Endothelial cell of umbilical vein (primary cell): ENCODE measurements around the gene CYTH1. TPM values are rescaled to one million over a fixed set of nuclear protein-coding genes. Genes with fewer than 3 reads are reported as not detected.

Source experiments
- BruUV-seq: library from RNA; stranded (reverse); fragments of 400-500 nt; replicated peaks from 2 replicates; lab custom pipeline; 2021; lab: Mats Ljungman, UMichigan
- CTCF ChIA-PET: fragments of 300-600, 350-600 bp; sonication (Branson Sonifier 250); formaldehyde crosslinking; loops from one replicate; lab custom pipeline; 2021; ENCODE audit warnings: antibody characterized with exemption, inconsistent platforms; lab: Charles Lee
- POLR2A ChIA-PET: fragments of 300-600, 350-600 bp; sonication (Branson Sonifier 250); formaldehyde crosslinking; loops from one replicate; lab custom pipeline; 2021; ENCODE audit warnings: antibody characterized with exemption, inconsistent platforms; lab: Charles Lee
- DNase-seq: peaks from one replicate; pipeline ENCODE4 v3.0.0-alpha.2; 2011; ENCODE audit warnings: low read depth, low spot score
- FAIRE-seq: peaks from 2 replicates; lab custom pipeline; 2011; peaks lifted over from hg19 to GRCh38; lab: Jason Lieb, UNC
- H2AFZ ChIP-seq: 2 replicates; pipeline ENCODE4 v1.6.0; 2012; ENCODE audit warnings: low read depth, low read length, control low read depth, inconsistent platforms
- H3K27ac ChIP-seq: 2 replicates; pipeline ENCODE4 v1.5.1; 2011; ENCODE audit warnings: low read depth, mild to moderate bottlenecking, control low read depth, low read length, moderate library complexity; ENCODE audit not compliant: insufficient read depth
- H3K27me3 ChIP-seq, 2 experiments: 2 replicates each; pipeline versions ENCODE4 v1.6.0 to v1.6.1; 2011; ENCODE audit warnings: low read length in 2 of 2, mixed read lengths in 1 of 2; ENCODE audit not compliant: control insufficient read depth in 2 of 2, insufficient read depth in 2 of 2
- H3K36me3 ChIP-seq, 2 experiments: 2 replicates in 1 of 2; 3 replicates in 1 of 2; pipeline ENCODE4 v1.5.1; 2011; ENCODE audit warnings: low read length in 2 of 2, mild to moderate bottlenecking in 1 of 2, moderate library complexity in 1 of 2; ENCODE audit not compliant: control insufficient read depth in 2 of 2, insufficient read depth in 2 of 2; ENCODE audit errors: extremely low read depth in 1 of 2
- H3K4me1 ChIP-seq: 3 replicates; pipeline ENCODE4 v1.5.1; 2011; ENCODE audit warnings: mild to moderate bottlenecking, low read length; ENCODE audit not compliant: control insufficient read depth, insufficient read depth; ENCODE audit errors: extremely low read depth
- H3K4me2 ChIP-seq: 2 replicates; pipeline ENCODE4 v1.6.1; 2011; ENCODE audit warnings: low read length, control low read depth, mixed read lengths; ENCODE audit not compliant: insufficient read depth
- H3K4me3 ChIP-seq, 3 experiments: fragments of 200-600 bp in 1 of 3; sonication (generic), shearing (Covaris generic) in 1 of 3; replicated peaks in 1 of 3; 2 replicates each; pipeline ENCODE4 v1.5.1; 2011 to 2016; ENCODE audit warnings: control low read depth in 3 of 3, low read length in 3 of 3, mild to moderate bottlenecking in 2 of 3, inconsistent platforms in 1 of 3, low read depth in 1 of 3, moderate library complexity in 1 of 3; ENCODE audit not compliant: insufficient read depth in 1 of 3
- H3K79me2 ChIP-seq: 2 replicates; pipeline ENCODE4 v1.6.0; 2012; ENCODE audit warnings: low read length, inconsistent platforms; ENCODE audit not compliant: control insufficient read depth, insufficient read depth
- H3K9ac ChIP-seq: replicated peaks from 2 replicates; pipeline ENCODE3; 2011; ENCODE audit warnings: low read length, control low read depth; ENCODE audit not compliant: insufficient read depth; ENCODE audit errors: extremely low read depth
- H3K9me1 ChIP-seq: replicated peaks from 3 replicates; pipeline ENCODE4 v1.6.0; 2011; ENCODE audit warnings: mild to moderate bottlenecking, low read length; ENCODE audit not compliant: control insufficient read depth, insufficient read depth; ENCODE audit errors: extremely low read depth
- H3K9me3 ChIP-seq: replicated peaks from 2 replicates; pipeline ENCODE4 v1.5.1; 2012; ENCODE audit warnings: low read length, inconsistent platforms; ENCODE audit not compliant: control insufficient read depth, insufficient read depth
- H4K20me1 ChIP-seq: replicated peaks from 2 replicates; pipeline ENCODE3; 2011; ENCODE audit warnings: mild to moderate bottlenecking, low read length; ENCODE audit not compliant: control insufficient read depth, insufficient read depth; ENCODE audit errors: extremely low read depth
- CTCF ChIP-seq, 2 donors: IDR thresholded peaks; 1 replicate in 1 of 2; 2 replicates in 1 of 2; pipeline ENCODE4 v1.5.1; 2011; ENCODE audit warnings: low read length in 2 of 2, mild to moderate bottlenecking in 2 of 2, moderate library complexity in 2 of 2, control low read depth in 1 of 2, inconsistent platforms in 1 of 2, low read depth in 1 of 2; ENCODE audit not compliant: insufficient read depth in 1 of 2; ENCODE audit errors: extremely low read depth in 1 of 2
- EZH2 ChIP-seq: IDR thresholded peaks from 2 replicates; pipeline ENCODE4 v1.6.1; 2012; ENCODE audit warnings: borderline replicate concordance, low read depth, mild to moderate bottlenecking, moderate library complexity, low read length, inconsistent platforms; ENCODE audit not compliant: severe bottlenecking
- FOS ChIP-seq: IDR thresholded peaks from 2 replicates; pipeline ENCODE4 v1.6.1; 2011; ENCODE audit warnings: mild to moderate bottlenecking, low read length, moderate library complexity, borderline replicate concordance; ENCODE audit not compliant: insufficient read depth
- GATA2 ChIP-seq: IDR thresholded peaks from 2 replicates; pipeline ENCODE4 v1.7.0; 2011; ENCODE audit warnings: low read depth, mild to moderate bottlenecking, moderate library complexity, mixed read lengths, low read length; ENCODE audit not compliant: insufficient read length, insufficient read depth
- JUN ChIP-seq: IDR thresholded peaks from 2 replicates; pipeline ENCODE4 v1.6.1; 2011; ENCODE audit warnings: borderline replicate concordance, low read depth; ENCODE audit not compliant: insufficient read length, insufficient read depth
- MAX ChIP-seq: IDR thresholded peaks from 2 replicates; pipeline ENCODE4 v1.6.1; 2011; ENCODE audit not compliant: insufficient read depth, insufficient read length
- MYC ChIP-seq: IDR thresholded peaks from one replicate; pipeline ENCODE4 v1.6.1; 2011; ENCODE audit warnings: mild to moderate bottlenecking, low read depth, low read length
- POLR2A ChIP-seq: IDR thresholded peaks from 2 replicates; pipeline ENCODE4 v1.6.1; 2012; ENCODE audit warnings: low read depth, mild to moderate bottlenecking, control low read depth, low read length
- POLR2AphosphoS5 ChIP-seq: IDR thresholded peaks from 2 replicates; pipeline ENCODE4 v1.6.1; 2012; ENCODE audit warnings: low read depth, mild to moderate bottlenecking, control low read depth, low read length, moderate library complexity; ENCODE audit not compliant: insufficient read depth
- dilution Hi-C: fragments of 300-500 bp; cut with MboI; formaldehyde crosslinking; loops from one replicate; pipeline ENCODE4 v1.15.0; 2019; ENCODE audit warnings: low sequenced_read_pairs; ENCODE audit not compliant: extremely low pct_ligation_motif_present
- intact Hi-C: fragments of 100-400 bp; cut with micrococcal nuclease; formaldehyde crosslinking; loops from one replicate; pipeline ENCODE4 v1.10.0; 2022
- polyA plus RNA-seq, 4 experiments: library from polyadenylated mRNA; depleted of rRNA in 3 of 4; stranded (reverse) in 3 of 4; unstranded in 1 of 4; fragments of >200 nt; gene quantifications; 2 replicates each; pipeline versions ENCODE4 v1.2.1 to v1.2.3, GENCODE V29; 2011 to 2012; ENCODE audit warnings: missing spikeins in 1 of 4
- total RNA-seq: library from RNA; stranded (reverse); gene quantifications from 2 replicates; pipeline ENCODE4 v1.2.3, GENCODE V29; 2021

The CYTH1 gene
- total and polyA plus RNA-seq, 2 donors (not counting 3 experiments of a cell fraction or from before 2014, with no cell fraction given): 35.9 to 49.9 TPM

DNA sequence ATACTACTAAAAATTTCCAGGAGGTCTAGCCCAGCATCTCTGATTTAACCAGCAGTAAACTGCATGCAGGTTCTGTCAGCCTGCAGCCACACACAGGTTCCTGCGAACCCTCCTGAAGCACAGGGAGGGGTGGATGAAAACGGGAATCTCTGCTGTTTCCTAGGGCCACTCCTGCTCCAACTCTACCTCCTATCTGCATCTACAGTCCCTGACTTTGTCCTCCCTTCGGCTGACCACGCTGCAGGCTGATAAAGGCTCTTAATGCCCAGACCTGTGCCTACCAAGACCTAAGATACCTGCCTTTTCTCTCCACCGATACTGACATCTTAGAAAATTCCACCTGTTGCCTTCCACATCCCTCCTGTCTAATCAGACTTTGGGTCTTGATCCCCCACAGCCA lies 50.2 kb downstream of the CYTH1 start:
- dilution Hi-C loops: no loop called here
- BruUV-seq: no TSS peak
- ChIA-PET POLR2A (no interaction called here), CTCF (no interaction called here)
- no peak for TF ChIP-seq CTCF (IDR thresholded peaks at IDR 0.05; ENCODE audit: extremely low read depth in 1 of 2, insufficient read depth in 1 of 2, low read depth in 1 of 2, low read length in 2 of 2)
- no peak for TF ChIP-seq FOS
- TF ChIP-seq POLR2A: no peak
- no peak for TF ChIP-seq MYC
- no peak for TF ChIP-seq JUN
- no peak for TF ChIP-seq GATA2
- H3K4me3 ChIP-seq: no peak overlapping the region
- H3K4me2 ChIP-seq: no peak overlapping the region
- no peak overlapping the region for H2AFZ ChIP-seq
- peaks cover 18% of the 10 kb centered on the region for H3K4me1 ChIP-seq
- DNase-seq (no peak), FAIRE-seq (no peak)
- no peak overlapping the region for H3K9ac ChIP-seq
- no peaks in the 10 kb centered on the region for H3K9me1 ChIP-seq
- H3K27ac ChIP-seq: no peak overlapping the region
- intact Hi-C loops: no loop called here
- H3K36me3 ChIP-seq: no peaks in the 10 kb centered on the region
- peaks cover 4% of the 10 kb centered on the region for H4K20me1 ChIP-seq
- peaks cover 38% of the 10 kb centered on the region for H3K79me2 ChIP-seq
- H3K9me3 ChIP-seq: no peaks in the 10 kb centered on the region
- no peaks in the 10 kb centered on the region for H3K27me3 ChIP-seq

GRCh38 chr17:78729641-78730040 lies 52.4 kb downstream of the CYTH1 start:
- no TSS peak for BruUV-seq
- H3K9me1 ChIP-seq: no peaks in the 10 kb centered on the region
- no peaks in the 10 kb centered on the region for H3K9me3 ChIP-seq
- DNase-seq (no peak), FAIRE-seq (no peak)
- no peak overlapping the region for H2AFZ ChIP-seq
- intact Hi-C loops (no loop called here), dilution Hi-C loops (no loop called here)
- CTCF ChIA-PET: interaction anchor here (1.6 kb wide), 1 partner anchor 12 kb away, joined by 8 read pairs; no protein-coding TSS in a partner anchor
- H3K27me3 ChIP-seq: no peaks in the 10 kb centered on the region
- no peaks in the 10 kb centered on the region for H3K4me1 ChIP-seq
- POLR2A ChIA-PET: no interaction called here
- H3K4me2 ChIP-seq: no peak overlapping the region
- H3K4me3 ChIP-seq: no peak overlapping the region
- no peaks in the 10 kb centered on the region for H3K36me3 ChIP-seq
- H3K79me2 ChIP-seq: peaks cover 33% of the 10 kb centered on the region
- H4K20me1 ChIP-seq: peaks cover 4% of the 10 kb centered on the region
- H3K9ac ChIP-seq: no peak overlapping the region
- TF ChIP-seq GATA2 (no peak), CTCF (IDR thresholded peaks at IDR 0.05; ENCODE audit: extremely low read depth in 1 of 2, insufficient read depth in 1 of 2, low read depth in 1 of 2, low read length in 2 of 2) (no peak), FOS (no peak), EZH2 (no peak), POLR2AphosphoS5 (no peak), JUN (no peak), POLR2A (no peak), MYC (no peak), MAX (no peak)
- no peak overlapping the region for H3K27ac ChIP-seq
